Ectodermal cell (in vitro differentiated cells): ENCODE measurements around the gene SLC35F4.
A peak's percentile ranks its signal among the peaks of the same experiment; 100 is the strongest.
"Not testable (repeated sequence)": the region's sequence is repeated elsewhere in the genome, so short reads cannot be mapped to it uniquely, and the experiment has no call there.

Source experiments
- H3K27ac ChIP-seq: 2 replicates; pipeline ENCODE4 v1.7.0; 2013; ENCODE audit warnings: mild to moderate bottlenecking, low read depth, low read length; ENCODE audit not compliant: insufficient read depth, poor library complexity, severe bottlenecking
- H3K27me3 ChIP-seq: 2 replicates; pipeline ENCODE4 v1.7.0; 2013; ENCODE audit warnings: mild to moderate bottlenecking, low read length; ENCODE audit not compliant: insufficient read depth, control insufficient read depth, poor library complexity, severe bottlenecking
- H3K36me3 ChIP-seq: one replicate; pipeline ENCODE4 v1.7.0; 2013; ENCODE audit warnings: low read length; ENCODE audit not compliant: control insufficient read depth, insufficient read depth
- H3K4me1 ChIP-seq: one replicate; pipeline ENCODE4 v1.7.0; 2013; ENCODE audit warnings: low read length; ENCODE audit not compliant: control insufficient read depth, insufficient read depth
- H3K4me3 ChIP-seq: 2 replicates; pipeline ENCODE4 v1.7.0; 2013; ENCODE audit warnings: low read depth, low read length, control low read depth; ENCODE audit not compliant: insufficient read depth
- H3K9me3 ChIP-seq: 2 replicates; pipeline ENCODE4 v1.7.0; 2013; ENCODE audit warnings: mild to moderate bottlenecking, low read length, moderate library complexity; ENCODE audit not compliant: control insufficient read depth
- WGBS, 2 experiments: methylation state at CpG; one replicate each; pipeline ENCODE4 v1.1.7; 2013; ENCODE audit warnings: missing lambda C conversion rate in 2 of 2; 5-methylcytosine and 5-hydroxymethylcytosine counted together

SLC35F4 gene

DNA sequence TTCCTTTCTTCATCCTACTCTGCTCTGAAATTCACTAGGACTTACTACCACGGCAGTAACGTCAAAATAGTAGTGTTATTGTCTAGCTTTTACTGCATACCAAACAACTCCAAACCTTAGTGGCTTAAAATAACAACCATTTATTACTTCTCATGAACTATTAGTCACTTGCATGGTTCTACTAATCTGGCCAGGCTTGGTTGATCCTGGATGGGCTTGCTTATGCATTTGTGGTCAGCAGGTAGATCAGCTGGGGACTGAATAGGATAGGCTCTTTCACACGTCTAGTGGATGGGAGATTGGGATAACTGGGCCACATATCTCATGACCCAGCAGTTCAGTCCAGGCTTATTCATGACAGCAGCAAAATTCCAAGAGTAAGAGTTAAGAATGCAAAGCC, 9.4 kb upstream of the SLC35F4 start:
- H3K27me3 ChIP-seq, result no peaks in the 10 kb centered on the region
- no peaks in the 10 kb centered on the region for H3K36me3 ChIP-seq
- H3K4me3 ChIP-seq, result no peak overlapping the region
- no peak overlapping the region for H3K27ac ChIP-seq
- 92 to 94% methylated on average over 3 of the region's 3 CpGs for WGBS, 2 experiments
- H3K9me3 ChIP-seq, result no peaks in the 10 kb centered on the region
- H3K4me1 ChIP-seq, result no peaks in the 10 kb centered on the region

- H3K27me3 ChIP-seq, result peaks cover 5% of the 10 kb centered on the region
- 10 to 50% methylated on average over 1 to 2 of the region's 2 CpGs for WGBS, 2 experiments
- no peak overlapping the region for H3K27ac ChIP-seq
- peaks cover 5% of the 10 kb centered on the region for H3K4me1 ChIP-seq
- H3K4me3 ChIP-seq, result no peak overlapping the region
- no peaks in the 10 kb centered on the region for H3K9me3 ChIP-seq
- H3K36me3 ChIP-seq, result no peaks in the 10 kb centered on the region
Observed at GRCh38 chr14:57871459-57872080, 5.7 kb upstream of the SLC35F4 start.

GRCh38 chr14:57870686-57871457, 5.0 kb upstream of the SLC35F4 start:
- Histone ChIP-seq H3K27me3 (peaks cover 12% of the 10 kb centered on the region), H3K36me3 (no peaks in the 10 kb centered on the region), H3K27ac (no peak overlapping the region), H3K9me3 (no peaks in the 10 kb centered on the region), H3K4me3 (no peak overlapping the region), H3K4me1 (peaks cover 5% of the 10 kb centered on the region)
- 72% methylated on average over 3 of the region's 3 CpGs for WGBS, 2 experiments

DNA sequence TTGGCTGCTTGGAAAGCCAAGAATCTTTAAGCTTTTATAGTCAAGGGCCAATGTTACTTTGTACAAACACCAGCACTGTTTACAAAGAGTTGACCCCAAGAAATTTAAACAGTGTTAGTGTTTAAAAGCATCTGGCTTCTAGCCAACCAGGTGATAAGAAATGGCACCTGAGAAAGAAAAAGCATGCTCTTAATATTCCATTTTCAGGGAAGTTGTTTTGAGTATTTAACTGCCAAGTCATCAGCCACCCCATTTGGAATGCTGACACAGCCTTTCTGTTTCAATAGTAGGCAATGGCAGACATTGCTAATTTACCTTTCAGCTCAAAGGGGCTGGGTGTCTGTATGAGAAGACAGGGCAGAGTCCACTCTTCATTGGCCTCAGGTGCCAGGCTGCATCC, 3.7 kb upstream of the SLC35F4 start:
- H3K27ac ChIP-seq, result no peak overlapping the region
- H3K9me3 ChIP-seq, result no peaks in the 10 kb centered on the region
- H3K4me3 ChIP-seq, result no peak overlapping the region
- H3K27me3 ChIP-seq, result peaks cover 25% of the 10 kb centered on the region
- peaks cover 11% of the 10 kb centered on the region for H3K4me1 ChIP-seq
- no peaks in the 10 kb centered on the region for H3K36me3 ChIP-seq

DNA sequence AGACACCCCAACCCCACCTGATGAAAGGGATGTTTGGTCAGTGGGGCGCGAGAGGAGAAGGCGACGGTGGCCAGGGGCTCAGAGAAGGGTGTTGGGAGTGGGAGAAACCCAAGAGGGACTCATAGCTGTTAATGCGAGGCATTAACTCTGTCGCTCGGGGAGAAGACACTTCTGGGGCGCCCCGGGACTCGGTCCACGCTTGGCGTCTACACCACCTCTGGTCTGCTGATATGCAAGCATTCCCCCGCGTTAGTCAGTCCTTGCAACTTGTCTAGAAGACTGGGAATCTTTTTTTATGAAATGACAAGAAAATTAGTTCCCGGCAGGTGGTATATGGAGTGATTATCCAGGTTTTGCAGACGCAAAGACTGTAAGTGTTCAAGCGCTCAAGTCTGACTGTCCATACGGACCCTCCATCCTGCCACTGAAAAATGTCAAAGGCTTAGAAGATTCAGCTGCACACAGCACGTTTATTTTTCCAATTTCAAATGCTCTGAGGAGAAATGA, 360 bp upstream of the SLC35F4 start:
- no peak overlapping the region for H3K27ac ChIP-seq
- H3K9me3 ChIP-seq, result no peaks in the 10 kb centered on the region
- H3K4me1 ChIP-seq, result peaks cover 11% of the 10 kb centered on the region
- 35 to 37% methylated on average over 19 of the region's 19 CpGs for WGBS, 2 experiments
- H3K27me3 ChIP-seq, result peaks cover 38% of the 10 kb centered on the region
- H3K36me3 ChIP-seq, result no peaks in the 10 kb centered on the region
- peak overlapping the region; percentile 40 for H3K4me3 ChIP-seq

- Histone ChIP-seq H3K9me3 (no peaks in the 10 kb centered on the region), H3K4me3 (peak overlapping the region; percentile 40), H3K27me3 (peaks cover 44% of the 10 kb centered on the region), H3K4me1 (peaks cover 11% of the 10 kb centered on the region), H3K36me3 (no peaks in the 10 kb centered on the region), H3K27ac (no peak overlapping the region)
- WGBS, 2 experiments, result 1 to 2% methylated on average over 23 of the region's 23 CpGs
Observed at GRCh38 chr14:57865066-57865402, 858 bp downstream of the SLC35F4 start.

GRCh38 chr14:57864659-57865058, 1.2 kb downstream of the SLC35F4 start:
- H3K27ac ChIP-seq, result no peak overlapping the region
- H3K36me3 ChIP-seq, result no peaks in the 10 kb centered on the region
- H3K4me3 ChIP-seq, result peak overlapping the region; percentile 40
- H3K4me1 ChIP-seq, result peaks cover 11% of the 10 kb centered on the region
- H3K9me3 ChIP-seq, result no peaks in the 10 kb centered on the region
- peaks cover 44% of the 10 kb centered on the region for H3K27me3 ChIP-seq
- WGBS, 2 experiments, result 20 to 24% methylated on average over 20 of the region's 20 CpGs

GRCh38 chr14:57863471-57863870, 2.4 kb downstream of the SLC35F4 start:
- 80 to 82% methylated on average over 3 of the region's 3 CpGs for WGBS, 2 experiments
- no peak overlapping the region for H3K27ac ChIP-seq
- H3K9me3 ChIP-seq, result no peaks in the 10 kb centered on the region
- peaks cover 44% of the 10 kb centered on the region for H3K27me3 ChIP-seq
- H3K4me1 ChIP-seq, result peaks cover 11% of the 10 kb centered on the region
- H3K4me3 ChIP-seq, result no peak overlapping the region
- H3K36me3 ChIP-seq, result no peaks in the 10 kb centered on the region

DNA sequence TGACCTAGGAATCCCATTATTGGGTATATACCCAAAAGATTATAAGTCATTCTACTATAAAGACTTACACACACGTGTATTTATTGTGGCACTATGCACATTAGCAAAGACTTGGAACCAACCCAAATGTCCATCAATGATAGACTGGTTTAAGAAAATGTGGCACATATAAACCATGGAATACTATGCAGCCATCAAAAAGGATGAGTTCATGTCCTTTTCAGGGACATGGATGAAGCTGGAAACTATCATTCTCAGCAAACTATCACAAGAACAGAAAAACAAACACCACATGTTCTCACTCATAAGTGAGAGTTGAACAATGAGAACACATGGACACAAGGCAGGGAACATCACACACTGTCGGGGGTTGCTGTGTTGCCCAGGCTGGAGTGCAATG, 10.2 kb downstream of the SLC35F4 start:
- not testable (repeated sequence) for H3K4me3 ChIP-seq, H3K9me3 ChIP-seq, H3K27ac ChIP-seq, H3K4me1 ChIP-seq, H3K36me3 ChIP-seq, H3K27me3 ChIP-seq
- WGBS, 2 experiments, result 90 to 97% methylated on average over 2 of the region's 2 CpGs

- no peaks in the 10 kb centered on the region for H3K27me3 ChIP-seq
- no peak overlapping the region for H3K4me3 ChIP-seq
- 83 to 88% methylated on average over 2 of the region's 2 CpGs for WGBS, 2 experiments
- no peak overlapping the region for H3K27ac ChIP-seq
- H3K36me3 ChIP-seq, result no peaks in the 10 kb centered on the region
- no peaks in the 10 kb centered on the region for H3K9me3 ChIP-seq
- H3K4me1 ChIP-seq, result no peaks in the 10 kb centered on the region
Observed at GRCh38 chr14:57854571-57854970, 11.3 kb downstream of the SLC35F4 start.
